Mesendoderm (in vitro differentiated cells): ENCODE data around the gene CAPN9.

ENCODE experiments used
- DNase-seq: peaks from one replicate; pipeline ENCODE4 v3.0.0; 2013
- H2AK5ac ChIP-seq: 2 replicates; pipeline ENCODE4 v1.6.1; 2013; ENCODE audit warnings: low read length, inconsistent platforms
- H2BK120ac ChIP-seq: 2 replicates; pipeline ENCODE4 v1.6.1; 2013; ENCODE audit warnings: low read depth, mild to moderate bottlenecking, low read length, moderate library complexity, mixed read lengths
- H2BK15ac ChIP-seq: replicated peaks from 2 replicates; pipeline ENCODE4 v1.6.1; 2013; ENCODE audit warnings: low read depth, mild to moderate bottlenecking, moderate library complexity
- H2BK5ac ChIP-seq: 2 replicates; pipeline ENCODE4 v1.6.1; 2013; ENCODE audit warnings: low read length, inconsistent platforms
- H3K18ac ChIP-seq: 2 replicates; pipeline ENCODE4 v1.6.1; 2013; ENCODE audit warnings: mild to moderate bottlenecking, low read length, mixed read lengths
- H3K23ac ChIP-seq: one replicate; pipeline ENCODE4 v1.6.1; 2013; ENCODE audit warnings: low read length
- H3K27ac ChIP-seq: 2 replicates; pipeline ENCODE4 v1.5.1; 2013; ENCODE audit warnings: low read depth, mild to moderate bottlenecking, inconsistent platforms, low read length, moderate library complexity
- H3K27me3 ChIP-seq: 2 replicates; pipeline ENCODE4 v1.6.1; 2013; ENCODE audit warnings: low read length, control low read depth, mild to moderate bottlenecking, inconsistent platforms; ENCODE audit not compliant: insufficient read depth, poor library complexity
- H3K36me3 ChIP-seq: 2 replicates; pipeline ENCODE4 v1.6.1; 2013; ENCODE audit warnings: low read length, inconsistent platforms; ENCODE audit not compliant: control insufficient read depth, insufficient read depth
- H3K4ac ChIP-seq: one replicate; pipeline ENCODE4 v1.6.1; 2013; ENCODE audit warnings: low read depth, mild to moderate bottlenecking, low read length, moderate library complexity
- H3K4me1 ChIP-seq: 2 replicates; pipeline ENCODE4 v1.6.1; 2013; ENCODE audit warnings: low read depth, low read length, inconsistent platforms; ENCODE audit not compliant: control insufficient read depth
- H3K4me2 ChIP-seq: 2 replicates; pipeline ENCODE4 v1.6.1; 2013; ENCODE audit warnings: low read length
- H3K4me3 ChIP-seq: 2 replicates; pipeline ENCODE4 v1.5.1; 2013; ENCODE audit warnings: mild to moderate bottlenecking, low read length
- H3K56ac ChIP-seq: one replicate; pipeline ENCODE4 v1.6.1; 2013; ENCODE audit warnings: low read length
- H3K79me1 ChIP-seq: 2 replicates; pipeline ENCODE4 v1.6.1; 2013; ENCODE audit warnings: low read length, inconsistent platforms
- H3K79me2 ChIP-seq: 2 replicates; pipeline ENCODE4 v1.6.1; 2013; ENCODE audit warnings: mild to moderate bottlenecking, low read length; ENCODE audit not compliant: control insufficient read depth, insufficient read depth
- H3K9ac ChIP-seq: 2 replicates; pipeline ENCODE4 v1.6.1; 2013; ENCODE audit warnings: low read length, inconsistent platforms
- H4K5ac ChIP-seq: one replicate; pipeline ENCODE4 v1.6.1; 2013; ENCODE audit warnings: low read length
- H4K8ac ChIP-seq: one replicate; pipeline ENCODE4 v1.6.1; 2013; ENCODE audit warnings: low read depth, mild to moderate bottlenecking, control low read depth, low read length, moderate library complexity
- WGBS: extraction: QIAGEN DNeasy Blood & Tissue Kit; methylation state at CpG from one replicate; pipeline ENCODE4 v1.1.7; 2013; ENCODE audit warnings: low lambda C conversion rate, missing lambda C conversion rate; ENCODE audit not compliant: insufficient coverage; ENCODE audit errors: extremely low coverage; 5-methylcytosine and 5-hydroxymethylcytosine counted together

CAPN9 gene

DNA sequence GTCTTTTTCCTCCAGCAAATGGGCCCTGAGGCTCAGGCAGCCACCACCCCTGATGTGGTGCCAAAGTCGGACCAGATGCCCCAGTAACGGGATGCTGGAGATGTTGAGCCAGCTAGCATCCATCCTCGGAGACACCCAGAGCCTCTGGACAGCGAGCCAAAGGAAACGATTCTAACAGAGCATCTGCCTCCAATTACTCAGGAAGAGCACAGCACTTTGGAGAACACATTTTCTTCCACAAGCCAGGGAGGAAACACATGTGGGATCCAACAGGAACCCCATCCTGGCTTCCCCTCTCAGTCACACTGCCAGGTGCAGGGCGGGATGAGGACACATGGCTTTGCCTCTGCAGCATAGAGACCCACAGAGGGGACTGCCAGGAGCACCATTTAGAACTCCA is 76.2 kb downstream of the CAPN9 start:
- Histone ChIP-seq H3K36me3 (no peaks in the 10 kb centered on the region), H3K4me2 (no peak overlapping the region), H3K18ac (no peak overlapping the region), H3K4ac (no peak overlapping the region), H2AK5ac (no peak overlapping the region), H3K56ac (no peak overlapping the region), H4K8ac (no peak overlapping the region), H3K79me1 (no peaks in the 10 kb centered on the region), H4K5ac (no peak overlapping the region), H2BK15ac (no peak overlapping the region), H3K27me3 (no peaks in the 10 kb centered on the region), H3K4me3 (no peak overlapping the region), H3K79me2 (no peaks in the 10 kb centered on the region), H2BK120ac (no peak overlapping the region), H2BK5ac (no peak overlapping the region), H3K23ac (no peak overlapping the region), H3K9ac (no peak overlapping the region), H3K27ac (no peak overlapping the region), H3K4me1 (no peaks in the 10 kb centered on the region)
- DNase-seq = no peak
- no CpG with 5 or more reads among the region's 6 CpGs for WGBS

DNA sequence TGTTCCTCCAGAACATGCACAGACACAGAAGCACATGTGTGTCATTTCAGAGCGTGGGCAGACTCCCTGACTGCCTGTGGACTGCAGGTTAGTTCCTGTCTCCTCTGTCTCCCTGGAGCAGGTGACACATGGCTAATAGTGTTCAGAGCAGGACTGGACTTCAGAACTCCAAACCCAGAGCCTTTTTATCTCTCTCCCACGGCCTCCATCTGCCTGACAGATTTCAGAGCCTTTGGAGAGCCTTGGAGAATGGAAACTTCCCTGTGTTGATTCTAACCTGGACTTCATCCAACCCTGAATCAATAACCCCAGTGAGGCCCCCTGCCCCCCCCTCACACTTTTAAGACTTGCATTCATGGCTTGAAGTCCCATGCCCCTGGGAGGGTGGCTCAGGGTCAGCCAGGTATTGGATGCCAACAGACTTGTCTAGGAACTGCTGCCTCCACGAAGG is 76.8 kb downstream of the CAPN9 start:
- Histone ChIP-seq H3K4me1 (no peaks in the 10 kb centered on the region), H3K18ac (no peak overlapping the region), H4K5ac (no peak overlapping the region), H3K23ac (no peak overlapping the region), H2BK15ac (no peak overlapping the region), H3K4ac (no peak overlapping the region), H2AK5ac (no peak overlapping the region), H2BK5ac (no peak overlapping the region), H3K9ac (no peak overlapping the region), H4K8ac (no peak overlapping the region), H3K27me3 (no peaks in the 10 kb centered on the region), H3K4me2 (no peak overlapping the region), H3K79me2 (no peaks in the 10 kb centered on the region), H3K27ac (no peak overlapping the region), H3K4me3 (no peak overlapping the region), H3K36me3 (no peaks in the 10 kb centered on the region), H3K56ac (no peak overlapping the region), H2BK120ac (no peak overlapping the region), H3K79me1 (no peaks in the 10 kb centered on the region)
- DNase-seq = no peak
- WGBS = no CpG with 5 or more reads among the region's 3 CpGs

- no peaks in the 10 kb centered on the region for H3K4me1 ChIP-seq
Observed at GRCh38 chr1:230824551-230824918, 77.3 kb downstream of the CAPN9 start.

GRCh38 chr1:230824919-230825721 is 77.9 kb downstream of the CAPN9 start:
- peak; percentile 21 for DNase-seq
- H4K5ac ChIP-seq = no peak overlapping the region
- H3K27me3 ChIP-seq = no peaks in the 10 kb centered on the region
- no peak overlapping the region for H2BK120ac ChIP-seq
- H3K9ac ChIP-seq = no peak overlapping the region
- H3K4ac ChIP-seq = no peak overlapping the region
- no peak overlapping the region for H3K4me3 ChIP-seq
- no CpG with 5 or more reads among the region's 11 CpGs for WGBS
- no peaks in the 10 kb centered on the region for H3K36me3 ChIP-seq
- no peak overlapping the region for H3K18ac ChIP-seq
- H3K27ac ChIP-seq = no peak overlapping the region
- no peak overlapping the region for H2BK5ac ChIP-seq
- H3K4me1 ChIP-seq = no peaks in the 10 kb centered on the region
- H3K79me1 ChIP-seq = no peaks in the 10 kb centered on the region
- H4K8ac ChIP-seq = no peak overlapping the region
- no peak overlapping the region for H3K56ac ChIP-seq
- no peak overlapping the region for H3K4me2 ChIP-seq
- H2BK15ac ChIP-seq = no peak overlapping the region
- no peaks in the 10 kb centered on the region for H3K79me2 ChIP-seq
- H3K23ac ChIP-seq = no peak overlapping the region
- no peak overlapping the region for H2AK5ac ChIP-seq

More at GRCh38 chr1:230824551-230824918, 77.3 kb downstream of the CAPN9 start:
- Histone ChIP-seq H3K27ac (no peak overlapping the region), H3K27me3 (no peaks in the 10 kb centered on the region), H3K9ac (no peak overlapping the region), H3K4me3 (no peak overlapping the region), H2BK120ac (no peak overlapping the region), H4K8ac (no peak overlapping the region), H2BK15ac (no peak overlapping the region), H2AK5ac (no peak overlapping the region), H3K79me1 (no peaks in the 10 kb centered on the region), H3K4ac (no peak overlapping the region), H3K79me2 (no peaks in the 10 kb centered on the region), H3K23ac (no peak overlapping the region), H3K56ac (no peak overlapping the region), H3K4me2 (no peak overlapping the region), H4K5ac (no peak overlapping the region), H3K18ac (no peak overlapping the region), H3K36me3 (no peaks in the 10 kb centered on the region), H2BK5ac (no peak overlapping the region)
- WGBS = no CpG with 5 or more reads among the region's 4 CpGs
- DNase-seq = no peak

DNA sequence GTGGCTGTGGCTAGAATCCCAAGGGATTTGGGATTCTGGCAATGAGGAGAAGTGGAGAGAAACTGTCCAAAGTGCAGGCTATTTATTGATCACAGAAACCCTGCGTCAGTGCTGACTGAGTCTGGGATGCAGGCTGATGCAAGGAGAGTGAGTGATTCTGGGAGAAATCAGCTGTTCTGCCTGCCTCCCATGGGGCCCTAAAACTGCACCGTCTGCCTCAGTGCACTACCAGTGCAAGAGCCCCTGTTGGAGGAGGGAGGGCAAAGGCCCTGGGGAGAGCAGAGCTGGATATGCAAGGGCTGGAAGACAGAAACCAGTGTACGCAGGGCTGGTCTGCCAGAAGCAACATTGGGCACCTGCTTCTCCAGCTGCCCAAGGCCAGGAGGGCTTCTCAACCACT is 78.6 kb downstream of the CAPN9 start:
- Histone ChIP-seq H3K9ac (no peak overlapping the region), H3K27me3 (no peaks in the 10 kb centered on the region), H3K4ac (no peak overlapping the region), H3K4me1 (no peaks in the 10 kb centered on the region), H2BK120ac (no peak overlapping the region), H4K8ac (no peak overlapping the region), H3K4me2 (no peak overlapping the region), H3K27ac (no peak overlapping the region), H2BK15ac (no peak overlapping the region), H3K79me2 (no peaks in the 10 kb centered on the region), H3K18ac (no peak overlapping the region), H4K5ac (no peak overlapping the region), H3K23ac (no peak overlapping the region), H2AK5ac (no peak overlapping the region), H3K36me3 (no peaks in the 10 kb centered on the region), H3K79me1 (no peaks in the 10 kb centered on the region), H3K56ac (no peak overlapping the region), H2BK5ac (no peak overlapping the region), H3K4me3 (no peak overlapping the region)
- DNase-seq = no peak
- WGBS = no CpG with 5 or more reads among the region's 3 CpGs
